DND-41 (cell line): ENCODE data around the gene HMG20A.

Source experiments
- ATAC-seq: fragments of 200-7000 bp; cut with Tn5 transposase; 3 replicates; pipeline ENCODE4 v1.9.1; 2021; ENCODE audit warnings: low read depth; ENCODE audit not compliant: insufficient read depth
- DNase-seq: peaks from one replicate; pipeline ENCODE4 v3.0.0-alpha.2; 2020
- H2AFZ ChIP-seq: 2 replicates; pipeline ENCODE4 v1.6.0; 2012; ENCODE audit warnings: low read depth, low read length
- H3K27ac ChIP-seq: 2 replicates; pipeline ENCODE4 v1.5.1; 2012; ENCODE audit warnings: low read length, inconsistent platforms
- H3K27me3 ChIP-seq: fragments of 200-600 bp; sonication (generic); 2 replicates; pipeline ENCODE4 v1.6.0; 2012; ENCODE audit warnings: low read length, mild to moderate bottlenecking, inconsistent platforms; ENCODE audit not compliant: insufficient read depth, poor library complexity
- H3K36me3 ChIP-seq: 2 replicates; pipeline ENCODE4 v1.5.1; 2012; ENCODE audit warnings: low read length, inconsistent platforms; ENCODE audit not compliant: insufficient read depth
- H3K4me1 ChIP-seq: 2 replicates; pipeline ENCODE4 v1.5.1; 2012; ENCODE audit warnings: mild to moderate bottlenecking, low read length; ENCODE audit not compliant: insufficient read depth
- H3K4me2 ChIP-seq: 2 replicates; pipeline ENCODE4 v1.6.0; 2012; ENCODE audit warnings: mild to moderate bottlenecking, moderate library complexity, low read length, inconsistent platforms; ENCODE audit not compliant: insufficient read depth
- H3K4me3 ChIP-seq, 2 experiments: fragments of 200-600 bp in 1 of 2; shearing (Covaris generic) in 1 of 2; 2 replicates each; pipeline ENCODE4 v1.5.1; 2012 to 2016; ENCODE audit warnings: inconsistent platforms in 2 of 2, low read length in 2 of 2, mild to moderate bottlenecking in 2 of 2, low read depth in 1 of 2, moderate library complexity in 1 of 2
- H3K79me2 ChIP-seq: 2 replicates; pipeline ENCODE4 v1.6.0; 2012; ENCODE audit warnings: low read length, inconsistent platforms; ENCODE audit not compliant: insufficient read depth
- H3K9ac ChIP-seq: 2 replicates; pipeline ENCODE4 v1.6.0; 2012; ENCODE audit warnings: low read depth, mild to moderate bottlenecking, inconsistent platforms, low read length, moderate library complexity
- H3K9me3 ChIP-seq: 2 replicates; pipeline ENCODE4 v1.5.1; 2012; ENCODE audit warnings: low read length, moderate library complexity, mild to moderate bottlenecking, inconsistent platforms; ENCODE audit not compliant: insufficient read depth, severe bottlenecking
- H4K20me1 ChIP-seq: 2 replicates; pipeline ENCODE4 v1.6.0; 2012; ENCODE audit warnings: low read length; ENCODE audit not compliant: insufficient read depth
- EZH2 ChIP-seq: IDR thresholded peaks from 3 replicates; pipeline ENCODE4 v1.6.1; 2012; ENCODE audit warnings: borderline replicate concordance, low read depth, mild to moderate bottlenecking, moderate library complexity, low read length, inconsistent platforms; ENCODE audit not compliant: severe bottlenecking
- TF ChIP-seq, protein P1 (sequence below): IDR thresholded peaks from 2 replicates; pipeline ENCODE4 v1.5.1; 2012; ENCODE audit warnings: borderline replicate concordance, low read length, moderate library complexity, mild to moderate bottlenecking; ENCODE audit not compliant: poor library complexity, severe bottlenecking; ENCODE audit errors: extremely low read depth

Gene HMG20A

DNA sequence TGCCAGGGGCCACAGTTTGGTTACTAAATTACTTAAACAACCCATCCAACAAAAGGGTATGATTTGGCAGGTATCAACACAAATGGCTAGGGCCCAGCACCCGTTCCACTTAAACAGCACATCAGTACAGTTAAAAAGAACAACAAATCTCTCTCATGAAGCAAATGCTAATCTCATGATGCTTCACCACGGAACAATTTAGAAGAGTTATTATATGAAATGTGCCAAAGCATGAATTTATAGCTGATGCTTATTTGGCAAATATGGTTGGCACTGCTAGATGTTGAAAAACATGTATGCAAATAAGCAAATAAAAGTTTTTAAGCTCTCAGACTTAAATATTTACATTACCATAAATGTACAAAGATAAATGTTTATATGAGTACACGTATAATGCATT, 3.1 kb upstream of the HMG20A start:
- ATAC-seq, result no peak
- H3K4me1 ChIP-seq, result peaks cover 38% of the 10 kb centered on the region
- H3K4me2 ChIP-seq, result peak overlapping the region; percentile 30; the same call in 1 of the 2 replicates
- no peak overlapping the region for H3K27ac ChIP-seq
- peaks cover 7% of the 10 kb centered on the region; the same call in 1 of the 2 replicates for H4K20me1 ChIP-seq
- H3K9me3 ChIP-seq, result no peaks in the 10 kb centered on the region
- peaks cover 80% of the 10 kb centered on the region for H3K79me2 ChIP-seq
- no peak overlapping the region for H3K4me3 ChIP-seq
- H3K9ac ChIP-seq, result no peak overlapping the region
- H3K36me3 ChIP-seq, result no peaks in the 10 kb centered on the region; the same call in 1 of the 2 replicates
- H3K27me3 ChIP-seq, result no peaks in the 10 kb centered on the region
- no peak overlapping the region for H2AFZ ChIP-seq
- DNase-seq, result no peak
- TF ChIP-seq EZH2, result no peak
- TF ChIP-seq, protein P1, sequence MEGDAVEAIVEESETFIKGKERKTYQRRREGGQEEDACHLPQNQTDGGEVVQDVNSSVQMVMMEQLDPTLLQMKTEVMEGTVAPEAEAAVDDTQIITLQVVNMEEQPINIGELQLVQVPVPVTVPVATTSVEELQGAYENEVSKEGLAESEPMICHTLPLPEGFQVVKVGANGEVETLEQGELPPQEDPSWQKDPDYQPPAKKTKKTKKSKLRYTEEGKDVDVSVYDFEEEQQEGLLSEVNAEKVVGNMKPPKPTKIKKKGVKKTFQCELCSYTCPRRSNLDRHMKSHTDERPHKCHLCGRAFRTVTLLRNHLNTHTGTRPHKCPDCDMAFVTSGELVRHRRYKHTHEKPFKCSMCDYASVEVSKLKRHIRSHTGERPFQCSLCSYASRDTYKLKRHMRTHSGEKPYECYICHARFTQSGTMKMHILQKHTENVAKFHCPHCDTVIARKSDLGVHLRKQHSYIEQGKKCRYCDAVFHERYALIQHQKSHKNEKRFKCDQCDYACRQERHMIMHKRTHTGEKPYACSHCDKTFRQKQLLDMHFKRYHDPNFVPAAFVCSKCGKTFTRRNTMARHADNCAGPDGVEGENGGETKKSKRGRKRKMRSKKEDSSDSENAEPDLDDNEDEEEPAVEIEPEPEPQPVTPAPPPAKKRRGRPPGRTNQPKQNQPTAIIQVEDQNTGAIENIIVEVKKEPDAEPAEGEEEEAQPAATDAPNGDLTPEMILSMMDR, result no peak

DNA sequence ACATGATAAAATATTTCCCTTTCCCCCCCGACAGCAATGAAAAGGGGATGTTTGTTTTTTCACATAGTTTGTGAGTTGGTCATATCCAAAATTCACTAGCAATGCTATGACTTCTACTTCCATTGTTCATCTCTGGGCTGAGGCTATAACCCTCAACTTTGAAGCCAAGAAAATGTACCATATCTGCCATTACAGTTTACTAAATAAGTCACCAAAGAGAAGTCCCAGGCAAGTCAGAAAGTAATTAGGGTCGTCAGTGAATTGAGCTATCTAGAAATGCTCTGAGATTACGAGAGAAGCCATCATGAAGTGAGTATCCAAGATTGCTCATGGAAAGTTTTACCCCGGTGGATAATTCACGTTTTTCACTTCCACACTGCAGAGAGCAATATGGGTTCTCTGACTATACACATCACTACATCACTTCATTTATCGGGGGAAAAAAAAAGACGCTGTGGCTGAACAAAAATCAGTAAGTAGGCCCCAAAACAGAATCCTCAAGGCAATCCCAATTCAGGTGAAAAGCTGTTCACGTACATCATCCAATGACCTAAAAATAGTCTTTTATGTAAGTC, 2.2 kb upstream of the HMG20A start:
- Histone ChIP-seq H3K4me2 (peak overlapping the region; percentile 68), H4K20me1 (peaks cover 7% of the 10 kb centered on the region; the same call in 1 of the 2 replicates), H3K36me3 (no peaks in the 10 kb centered on the region; the same call in 1 of the 2 replicates), H3K4me3 (peak overlapping the region; percentile 48 to 81; a peak in 3 of 4 replicates), H2AFZ (no peak overlapping the region; the same call in 1 of the 2 replicates), H3K9ac (peak overlapping the region; percentile 66), H3K27me3 (no peaks in the 10 kb centered on the region), H3K9me3 (no peaks in the 10 kb centered on the region), H3K79me2 (peaks cover 81% of the 10 kb centered on the region), H3K27ac (no peak overlapping the region; the same call in 1 of the 2 replicates), H3K4me1 (peaks cover 45% of the 10 kb centered on the region)
- DNase-seq (no peak), ATAC-seq (no peak)
- TF ChIP-seq, protein P1, result no peak
- TF ChIP-seq EZH2, result no peak

DNA sequence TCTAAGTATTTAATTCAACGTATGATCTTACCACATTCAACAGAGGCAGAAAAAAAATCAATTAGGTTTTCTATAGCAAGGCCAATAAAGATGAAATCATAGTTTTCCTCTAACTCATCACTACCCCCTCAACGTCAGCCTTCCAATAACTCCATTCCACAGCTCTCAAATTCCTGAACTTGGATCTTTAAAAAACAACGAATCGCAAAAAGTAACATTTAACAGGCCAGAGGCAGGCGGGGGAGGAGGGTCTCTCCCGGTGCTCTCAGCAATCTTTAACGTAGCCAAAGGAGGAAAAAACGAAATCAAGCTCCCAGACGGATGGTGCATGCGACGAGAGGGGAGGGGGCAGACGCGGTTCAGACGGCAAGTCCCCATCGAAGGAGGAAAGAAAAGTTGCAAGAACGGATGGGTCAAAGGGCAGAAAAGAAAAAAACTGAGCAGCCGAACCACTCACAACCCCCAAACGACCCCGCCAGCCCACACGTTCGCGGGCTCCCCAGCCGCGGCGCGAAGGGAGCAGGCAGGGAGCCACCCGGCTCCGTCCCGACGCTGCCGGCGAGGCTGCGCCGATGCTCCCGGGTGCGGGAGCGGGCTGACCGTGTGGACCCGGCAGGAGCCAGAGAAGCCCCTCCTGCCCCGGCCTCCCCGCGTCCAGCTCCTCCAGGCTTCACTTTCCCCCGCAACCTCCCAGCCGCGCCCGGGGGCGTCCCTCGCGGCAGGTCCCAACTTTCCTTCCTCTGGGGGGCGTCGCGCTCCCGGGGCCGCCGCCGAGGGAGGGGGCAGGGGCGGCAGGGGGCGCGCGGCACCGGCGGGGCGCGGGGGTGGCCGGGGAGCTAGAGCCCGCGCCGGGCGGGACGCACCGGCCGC, 1.5 kb upstream of the HMG20A start:
- peaks cover 49% of the 10 kb centered on the region for H3K4me1 ChIP-seq
- peak overlapping the region; percentile 68 for H3K4me2 ChIP-seq
- H3K9ac ChIP-seq, result peak overlapping the region; percentile 66
- no peaks in the 10 kb centered on the region; the same call in 1 of the 2 replicates for H3K36me3 ChIP-seq
- peaks cover 10% of the 10 kb centered on the region; the same call in 1 of the 2 replicates for H4K20me1 ChIP-seq
- peak overlapping the region; percentile 48 to 81; a peak in 3 of 4 replicates for H3K4me3 ChIP-seq
- H3K27ac ChIP-seq, result peak overlapping the region; percentile 34
- peaks cover 83% of the 10 kb centered on the region for H3K79me2 ChIP-seq
- peak; percentile 36 for DNase-seq
- peak overlapping the region; percentile 84 for H2AFZ ChIP-seq
- peak; percentile 6; the same call in 1 of the 3 replicates for ATAC-seq
- no peaks in the 10 kb centered on the region for H3K27me3 ChIP-seq
- TF ChIP-seq, protein P1, result peak; percentile 48
- TF ChIP-seq EZH2, result no peak
- no peaks in the 10 kb centered on the region for H3K9me3 ChIP-seq
